ENCODE results near the gene SLC51B.

DNA sequence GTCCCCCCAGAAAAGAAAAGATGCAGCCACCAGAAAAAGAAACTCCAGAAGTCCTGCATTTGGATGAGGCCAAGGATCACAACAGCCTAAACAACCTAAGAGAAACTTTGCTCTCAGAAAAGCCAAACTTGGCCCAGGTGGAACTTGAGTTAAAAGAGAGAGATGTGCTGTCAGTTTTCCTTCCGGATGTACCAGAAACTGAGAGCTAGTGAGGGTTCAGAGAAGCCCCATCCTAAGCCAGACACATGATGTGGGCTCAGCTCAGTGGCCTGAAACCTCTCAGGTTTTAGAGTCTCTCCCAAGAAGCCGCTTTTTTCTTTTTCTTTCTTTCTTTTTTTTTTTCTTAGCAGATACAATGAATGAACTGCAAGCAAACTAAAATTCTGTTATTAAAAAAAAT, 7.8 kb downstream of the SLC51B start:
- TF ChIP-seq SMC3 (IDR thresholded peaks at IDR 0.05; ENCODE audit: low read depth, low read length) (no peak), POLR2A (IDR thresholded peaks at IDR 0.05; ENCODE audit: low read depth, low read length) (no peak), RCOR1 (IDR thresholded peaks at IDR 0.05; ENCODE audit: insufficient replicate concordance, low read length) (no peak), MXI1 (IDR thresholded peaks at IDR 0.05; ENCODE audit: borderline replicate concordance, low read depth, low read length) (no peak), RAD21 (IDR thresholded peaks at IDR 0.05; ENCODE audit: low read length) (no peak)
- TF ChIP-seq, protein P1, sequence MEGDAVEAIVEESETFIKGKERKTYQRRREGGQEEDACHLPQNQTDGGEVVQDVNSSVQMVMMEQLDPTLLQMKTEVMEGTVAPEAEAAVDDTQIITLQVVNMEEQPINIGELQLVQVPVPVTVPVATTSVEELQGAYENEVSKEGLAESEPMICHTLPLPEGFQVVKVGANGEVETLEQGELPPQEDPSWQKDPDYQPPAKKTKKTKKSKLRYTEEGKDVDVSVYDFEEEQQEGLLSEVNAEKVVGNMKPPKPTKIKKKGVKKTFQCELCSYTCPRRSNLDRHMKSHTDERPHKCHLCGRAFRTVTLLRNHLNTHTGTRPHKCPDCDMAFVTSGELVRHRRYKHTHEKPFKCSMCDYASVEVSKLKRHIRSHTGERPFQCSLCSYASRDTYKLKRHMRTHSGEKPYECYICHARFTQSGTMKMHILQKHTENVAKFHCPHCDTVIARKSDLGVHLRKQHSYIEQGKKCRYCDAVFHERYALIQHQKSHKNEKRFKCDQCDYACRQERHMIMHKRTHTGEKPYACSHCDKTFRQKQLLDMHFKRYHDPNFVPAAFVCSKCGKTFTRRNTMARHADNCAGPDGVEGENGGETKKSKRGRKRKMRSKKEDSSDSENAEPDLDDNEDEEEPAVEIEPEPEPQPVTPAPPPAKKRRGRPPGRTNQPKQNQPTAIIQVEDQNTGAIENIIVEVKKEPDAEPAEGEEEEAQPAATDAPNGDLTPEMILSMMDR (conservative IDR thresholded peaks at IDR 0.05; ENCODE audit: low read depth, low read length), result no peak

Measured in IMR-90 (cell line).